B cell (primary cell): ENCODE results near the gene ATP5F1E. TPM values are rescaled to one million over a fixed set of nuclear protein-coding genes. Genes with fewer than 3 reads are reported as not detected.

Experiments used
- ATAC-seq: fragments of 200-7000 bp; cut with Tn5 transposase; one replicate; pipeline ENCODE4 v1.10.0; 2021; ENCODE audit warnings: low read depth, mild to moderate bottlenecking, moderate number of reproducible peaks, moderate library complexity
- CTCF ChIA-PET: fragments of 350-600 bp; sonication (Branson Sonifier 250); formaldehyde crosslinking; loops from one replicate; lab custom pipeline; 2021; ENCODE audit warnings: antibody characterized with exemption, inconsistent platforms; lab: Charles Lee
- POLR2A ChIA-PET: fragments of 350-600 bp; sonication (Branson Sonifier 250); formaldehyde crosslinking; loops from one replicate; lab custom pipeline; 2021; ENCODE audit warnings: antibody characterized with exemption; lab: Charles Lee
- DNase-seq: peaks from one replicate; pipeline ENCODE4 v3.0.0; 2013
- H2AFZ ChIP-seq: 2 replicates; pipeline ENCODE4 v1.6.1; 2012; ENCODE audit warnings: mild to moderate bottlenecking, low read depth, low read length; ENCODE audit not compliant: insufficient read depth, poor library complexity, severe bottlenecking
- H3K27ac ChIP-seq, 2 donors: 1 replicate in 1 of 2; 2 replicates in 1 of 2; pipeline ENCODE4 v1.5.1; 2012 to 2013; ENCODE audit warnings: low read length in 2 of 2, mild to moderate bottlenecking in 2 of 2, moderate library complexity in 1 of 2
- H3K27me3 ChIP-seq, 4 experiments: fragments of 200-600 bp in 1 of 4; sonication (generic) in 1 of 4; replicated peaks in 1 of 4; 1 replicate in 2 of 4; 2 replicates in 2 of 4; pipeline versions ENCODE4 v1.6.1 to v1.7.0; 2013 to 2016; ENCODE audit warnings: low read length in 3 of 4, mild to moderate bottlenecking in 2 of 4, mixed read lengths in 1 of 4, moderate library complexity in 1 of 4; ENCODE audit not compliant: insufficient read depth in 4 of 4, control insufficient read depth in 3 of 4; ENCODE audit errors: control extremely low read depth in 1 of 4
- H3K36me3 ChIP-seq, 2 experiments: replicated peaks in 1 of 2; 1 replicate in 1 of 2; 2 replicates in 1 of 2; pipeline versions ENCODE4 v1.6.1 to v1.7.1; 2013; ENCODE audit warnings: low read length in 1 of 2; ENCODE audit not compliant: insufficient read depth in 2 of 2, control insufficient read depth in 1 of 2; ENCODE audit errors: control extremely low read depth in 1 of 2, extremely low read depth in 1 of 2
- H3K4me1 ChIP-seq, 2 donors: fragments of 200-600 bp in 1 of 2; sonication (generic) in 1 of 2; 1 replicate in 1 of 2; 2 replicates in 1 of 2; pipeline versions ENCODE4 v1.5.1 to v1.6.1; 2013 to 2017; ENCODE audit warnings: low read length in 2 of 2; ENCODE audit not compliant: control insufficient read depth in 2 of 2, insufficient read depth in 2 of 2
- H3K4me2 ChIP-seq: replicated peaks from 2 replicates; pipeline ENCODE3; 2012; ENCODE audit warnings: mild to moderate bottlenecking, low read depth, low read length; ENCODE audit not compliant: poor library complexity, severe bottlenecking
- H3K4me3 ChIP-seq, 5 experiments: fragments of 200-600 bp in 1 of 5; sonication (generic) in 1 of 5; 1 replicate in 3 of 5; 2 replicates in 2 of 5; pipeline versions ENCODE4 v1.5.1 to v1.7.0; 2011 to 2016; ENCODE audit warnings: low read length in 4 of 5, mild to moderate bottlenecking in 4 of 5, low read depth in 2 of 5, control low read depth in 1 of 5, moderate library complexity in 1 of 5; ENCODE audit not compliant: insufficient read depth in 1 of 5; ENCODE audit errors: control extremely low read depth in 1 of 5, extremely low read depth in 1 of 5
- H3K79me2 ChIP-seq: fragments of 200-600 bp; sonication (generic); one replicate; pipeline ENCODE4 v1.6.0; 2016; ENCODE audit warnings: low read length; ENCODE audit not compliant: control insufficient read depth, insufficient read depth
- H3K9ac ChIP-seq: fragments of 200-600 bp; sonication (generic); 2 replicates; pipeline ENCODE4 v1.6.1; 2017; ENCODE audit warnings: mild to moderate bottlenecking, low read length, moderate library complexity
- H3K9me3 ChIP-seq, 3 donors: one replicate each; pipeline versions ENCODE4 v1.6.1 to v1.7.1; 2013; ENCODE audit warnings: low read length in 2 of 3; ENCODE audit not compliant: control insufficient read depth in 2 of 3, insufficient read depth in 1 of 3; ENCODE audit errors: control extremely low read depth in 1 of 3
- H4K20me1 ChIP-seq: 2 replicates; pipeline ENCODE4 v1.6.0; 2012; ENCODE audit warnings: mild to moderate bottlenecking, low read length; ENCODE audit not compliant: insufficient read depth, control insufficient read depth, poor library complexity, severe bottlenecking
- H3K27ac Mint-ChIP-seq: one replicate; pipeline ENCODE4 v1.8.0; 2021; ENCODE audit warnings: mixed read lengths
- H3K27me3 Mint-ChIP-seq: one replicate; pipeline ENCODE4 v1.8.0; 2021; ENCODE audit warnings: mixed read lengths
- H3K4me1 Mint-ChIP-seq: one replicate; pipeline ENCODE4 v1.8.0; 2021; ENCODE audit warnings: mixed read lengths
- H3K4me3 Mint-ChIP-seq: one replicate; pipeline ENCODE4 v1.8.0; 2021; ENCODE audit warnings: mixed read lengths
- H3K9me3 Mint-ChIP-seq: one replicate; pipeline ENCODE4 v1.8.0; 2022; ENCODE audit warnings: mixed read lengths; ENCODE audit not compliant: insufficient read depth
- EZH2 ChIP-seq: IDR thresholded peaks from 2 replicates; pipeline ENCODE4 v1.6.1; 2012; ENCODE audit warnings: borderline replicate concordance, low read depth, mild to moderate bottlenecking, moderate library complexity, low read length; ENCODE audit not compliant: insufficient read depth, poor library complexity, severe bottlenecking
- WGBS: methylation state at CpG from one replicate; pipeline ENCODE4 v1.1.5; 2013; ENCODE audit warnings: missing lambda C conversion rate; ENCODE audit not compliant: insufficient coverage; 5-methylcytosine and 5-hydroxymethylcytosine counted together
- intact Hi-C: fragments of 100-400 bp; cut with micrococcal nuclease; formaldehyde crosslinking; loops from one replicate; pipeline ENCODE4 v1.10.0; 2022
- polyA plus RNA-seq: library from polyadenylated mRNA; depleted of rRNA; stranded (reverse); fragments of >200 nt; gene quantifications from 2 replicates; pipeline ENCODE4 v1.2.3, GENCODE V29; 2012
- total RNA-seq, 2 donors: library from RNA; stranded (reverse); fragments of 120-200 nt in 1 of 2; gene quantifications; 1 replicate in 1 of 2; 2 replicates in 1 of 2; pipeline versions ENCODE4 v1.2.3 to v1.2.4, GENCODE V29; 2013 to 2022
- TF ChIP-seq, protein P1 (sequence below): fragments of 200-600 bp; IDR thresholded peaks from one replicate; pipeline ENCODE4 v1.8.0; 2022; ENCODE audit warnings: antibody characterized with exemption, mild to moderate bottlenecking

The ATP5F1E gene
- total and polyA plus RNA-seq, 2 donors (not counting 1 experiment from before 2014, with no cell fraction given) = 22.2 to 55.0 TPM

DNA sequence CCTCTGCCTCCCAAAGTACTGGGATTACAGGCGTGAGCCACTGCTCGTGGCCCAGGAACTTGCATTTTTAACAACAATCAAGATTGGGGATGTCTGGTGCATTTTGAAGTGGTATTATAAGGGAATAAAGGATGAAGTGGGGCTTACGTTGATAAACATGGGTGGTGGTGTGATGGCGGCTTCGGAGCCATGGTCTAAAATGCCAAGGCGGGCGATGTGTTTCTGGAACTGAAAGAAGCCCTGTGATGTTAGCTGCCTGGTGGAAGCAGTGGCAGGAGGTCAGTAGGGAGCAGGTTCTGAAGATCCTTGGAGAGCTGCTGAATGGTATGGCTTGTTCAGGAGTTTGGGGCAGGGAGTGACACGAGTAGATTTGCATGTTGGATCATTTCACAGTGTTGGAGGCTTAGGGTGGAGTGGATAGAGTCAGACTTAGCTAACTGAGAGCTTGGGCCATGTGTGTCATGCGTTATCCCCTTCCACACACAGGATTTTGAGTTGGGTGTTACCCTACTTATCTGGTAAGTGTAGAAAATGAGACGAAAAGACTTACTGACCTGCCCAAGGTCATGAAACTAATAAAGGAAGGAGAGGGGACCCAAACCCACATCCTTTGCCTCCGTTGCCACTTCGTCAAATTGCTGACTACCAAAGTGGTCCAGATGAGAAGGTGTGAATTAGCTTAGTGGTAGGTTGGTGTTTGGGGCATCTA is 49.6 kb downstream of the ATP5F1E start:
- Histone ChIP-seq H3K4me1 (peaks cover 24 to 49% of the 10 kb centered on the region in 2 donors), H3K9ac (peak overlapping the region; percentile 93), H3K27me3 (no peaks in the 10 kb centered on the region), H3K79me2 (peaks cover 66% of the 10 kb centered on the region), H3K9me3 (no peaks in the 10 kb centered on the region), H4K20me1 (peaks cover 27% of the 10 kb centered on the region), H3K4me2 (peak overlapping the region; percentile 91), H3K27ac (no peak overlapping the region), H2AFZ (no peak overlapping the region), H3K4me3 (no peak overlapping the region), H3K36me3 (peaks cover 0 to 23% of the 10 kb centered on the region in 2 experiments)
- ChIA-PET POLR2A (interaction anchor here (0.7 to 2.0 kb wide), 4 partner anchors 12 to 93 kb away, joined by 3 to 7 read pairs (median 6); partner anchors contain the start of gene ATP5F1E), CTCF (interaction anchor here (0.7 to 2.2 kb wide), 5 partner anchors 9 to 204 kb away, joined by 3 to 7 read pairs (median 6); no protein-coding TSS in a partner anchor)
- no peak for DNase-seq
- 90% methylated on average over 9 of the region's 12 CpGs for WGBS
- TF ChIP-seq EZH2 = no peak
- TF ChIP-seq, protein P1, sequence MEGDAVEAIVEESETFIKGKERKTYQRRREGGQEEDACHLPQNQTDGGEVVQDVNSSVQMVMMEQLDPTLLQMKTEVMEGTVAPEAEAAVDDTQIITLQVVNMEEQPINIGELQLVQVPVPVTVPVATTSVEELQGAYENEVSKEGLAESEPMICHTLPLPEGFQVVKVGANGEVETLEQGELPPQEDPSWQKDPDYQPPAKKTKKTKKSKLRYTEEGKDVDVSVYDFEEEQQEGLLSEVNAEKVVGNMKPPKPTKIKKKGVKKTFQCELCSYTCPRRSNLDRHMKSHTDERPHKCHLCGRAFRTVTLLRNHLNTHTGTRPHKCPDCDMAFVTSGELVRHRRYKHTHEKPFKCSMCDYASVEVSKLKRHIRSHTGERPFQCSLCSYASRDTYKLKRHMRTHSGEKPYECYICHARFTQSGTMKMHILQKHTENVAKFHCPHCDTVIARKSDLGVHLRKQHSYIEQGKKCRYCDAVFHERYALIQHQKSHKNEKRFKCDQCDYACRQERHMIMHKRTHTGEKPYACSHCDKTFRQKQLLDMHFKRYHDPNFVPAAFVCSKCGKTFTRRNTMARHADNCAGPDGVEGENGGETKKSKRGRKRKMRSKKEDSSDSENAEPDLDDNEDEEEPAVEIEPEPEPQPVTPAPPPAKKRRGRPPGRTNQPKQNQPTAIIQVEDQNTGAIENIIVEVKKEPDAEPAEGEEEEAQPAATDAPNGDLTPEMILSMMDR = no peak
- peak overlapping the region; percentile 89 for H3K27ac Mint-ChIP-seq
- intact Hi-C loops = no loop called here
- H3K4me1 Mint-ChIP-seq = peaks cover 46% of the 10 kb centered on the region
- peak overlapping the region; percentile 96 for H3K4me3 Mint-ChIP-seq
- no peaks in the 10 kb centered on the region for H3K27me3 Mint-ChIP-seq
- ATAC-seq = no peak
- H3K9me3 Mint-ChIP-seq = no peaks in the 10 kb centered on the region
